GM12892 (cell line): ENCODE data around the gene CAPN1.

Experiments
- POLR2A ChIP-seq: IDR thresholded peaks from 2 replicates; pipeline ENCODE4 v1.6.1; 2011; ENCODE audit warnings: low read depth, low read length, control low read depth
- POLR2AphosphoS5 ChIP-seq: IDR thresholded peaks from 2 replicates; pipeline ENCODE4 v1.6.1; 2011; ENCODE audit warnings: low read depth, low read length, control low read depth
- TAF1 ChIP-seq: IDR thresholded peaks from 2 replicates; pipeline ENCODE4 v1.6.1; 2011; ENCODE audit warnings: low read depth, mild to moderate bottlenecking, control low read depth, low read length, borderline replicate concordance

GRCh38 chr11:65246506-65246905 lies 64.8 kb downstream of the CAPN1 start:
- TF ChIP-seq POLR2AphosphoS5 = no peak
- TF ChIP-seq POLR2A = no peak
- TF ChIP-seq TAF1 = no peak
